ENCODE data around the gene ZMIZ1. TPM values are rescaled to one million over a fixed set of nuclear protein-coding genes. Genes with fewer than 3 reads are reported as not detected.

Gene ZMIZ1
- polyA plus RNA-seq, 2 of the 4 experiments (the other 2 are of a cell fraction): 8.1 to 30.3 TPM

- Histone ChIP-seq H3K27ac (0 out of 6 replicates have a peak overlapping the region, but pooled peaks of 1 of the 2 experiments have one; percentile 15), H3K4me1 (peaks cover 40% of the 10 kb centered on the region), H3K4me2 (no peak overlapping the region), H3K4me3 (no peak overlapping the region), H3K9me3 (no peaks in the 10 kb centered on the region)
- ChIA-PET CTCF (interaction anchor here (1.1 to 1.2 kb wide), 3 partner anchors 14 to 53 kb away, joined by 3 read pairs; partner anchors contain the start of gene PPIF), POLR2A (no interaction called here)
- ATAC-seq: no peak
- no peak for FAIRE-seq
- TF ChIP-seq BCL3 (IDR thresholded peaks at IDR 0.05) (no peak), REST (IDR thresholded peaks at IDR 0.05) (no peak), EP300 (IDR thresholded peaks at IDR 0.05) (no peak), MAZ (IDR thresholded peaks at IDR 0.05; ENCODE audit: borderline replicate concordance, low read depth, low read length) (no peak), RFX5 (IDR thresholded peaks at IDR 0.05) (no peak), SREBF2 (IDR thresholded peaks at IDR 0.05) (no peak), NR3C1 (IDR thresholded peaks at IDR 0.05) (no peak), MYC (IDR thresholded peaks at IDR 0.05; ENCODE audit: borderline replicate concordance, low read length) (no peak), CBX8 (IDR thresholded peaks at IDR 0.05) (no peak), ZSCAN20 (CRISPR knock-in tag; IDR thresholded peaks at IDR 0.05) (no peak), CTCF (IDR thresholded peaks at IDR 0.05) (no peak), ESRRA (IDR thresholded peaks at IDR 0.05; ENCODE audit: borderline replicate concordance, low read length) (no peak), NFE2L2 (conservative IDR thresholded peaks at IDR 0.05; ENCODE audit: low read length) (no peak)
- no peak for DNase-seq (ENCODE audit: low read depth in 1 of 2, low spot score in 1 of 2)
- 89% methylated on average over 11 of the region's 11 CpGs for WGBS (ENCODE audit: missing lambda C conversion rate)
Observed at GRCh38 chr10:79293841-79294581, 225.2 kb downstream of the ZMIZ1 start.

- Histone ChIP-seq H3K4me3 (no peak overlapping the region), H3K4me1 (peaks cover 54% of the 10 kb centered on the region), H3K4me2 (no peak overlapping the region), H3K9me3 (no peaks in the 10 kb centered on the region), H3K27ac (no peak overlapping the region)
- no peak for FAIRE-seq
- ChIA-PET POLR2A (no interaction called here), CTCF (no interaction called here)
- TF ChIP-seq ATOH8 (CRISPR knock-in tag; IDR thresholded peaks at IDR 0.05; ENCODE audit: low read depth): no peak
- TF ChIP-seq USF2 (IDR thresholded peaks at IDR 0.05): peak; percentile 54
- TF ChIP-seq HOXB5 (CRISPR knock-in tag; IDR thresholded peaks at IDR 0.05): no peak
- TF ChIP-seq EP300 (IDR thresholded peaks at IDR 0.05): no peak
- no peak for TF ChIP-seq SMC3 (IDR thresholded peaks at IDR 0.05)
- TF ChIP-seq ZFP36 (IDR thresholded peaks at IDR 0.05; ENCODE audit: borderline replicate concordance, partially characterized antibody): no peak
- no peak for TF ChIP-seq CHD4 (IDR thresholded peaks at IDR 0.05; ENCODE audit: borderline replicate concordance)
- no peak for TF ChIP-seq REST (IDR thresholded peaks at IDR 0.05)
- ATAC-seq: no peak
- no peak for DNase-seq (ENCODE audit: low read depth in 1 of 2, low spot score in 1 of 2)
- 78% methylated on average over 5 of the region's 5 CpGs for WGBS (ENCODE audit: missing lambda C conversion rate)
Observed at GRCh38 chr10:79295563-79295962, 226.8 kb downstream of the ZMIZ1 start.
